ENCODE results near the gene CYP27C1.
A peak's percentile ranks its signal among the peaks of the same experiment; 100 is the strongest.

Gene CYP27C1

GRCh38 chr2:127162261-127163089 is 57.6 kb downstream of the CYP27C1 start:
- no peaks in the 10 kb centered on the region for H4K20me1 ChIP-seq
- no peak overlapping the region for H3K9ac ChIP-seq
- H3K4me2 ChIP-seq: peak overlapping the region; percentile 6
- H3K4me3 ChIP-seq: no peak overlapping the region
- no peaks in the 10 kb centered on the region for H3K36me3 ChIP-seq
- TF ChIP-seq Cebpa-rat (IDR thresholded peaks at IDR 0.05): no peak
- H3K9me3 ChIP-seq: no peaks in the 10 kb centered on the region
- H3K27ac ChIP-seq: no peak overlapping the region
- H3K4me1 ChIP-seq: peaks cover 48% of the 10 kb centered on the region
- H3K27me3 ChIP-seq: no peaks in the 10 kb centered on the region

GRCh38 chr2:127161176-127162136 is 58.6 kb downstream of the CYP27C1 start:
- Histone ChIP-seq H3K9me3 (no peaks in the 10 kb centered on the region), H3K36me3 (no peaks in the 10 kb centered on the region), H3K4me2 (peak overlapping the region; percentile 6), H3K27ac (no peak overlapping the region), H3K27me3 (no peaks in the 10 kb centered on the region), H3K9ac (no peak overlapping the region), H4K20me1 (no peaks in the 10 kb centered on the region), H3K4me3 (no peak overlapping the region), H3K4me1 (peaks cover 58% of the 10 kb centered on the region)
- TF ChIP-seq Cebpa-rat (IDR thresholded peaks at IDR 0.05): no peak

GRCh38 chr2:127160676-127161075 is 59.4 kb downstream of the CYP27C1 start:
- no peak overlapping the region for H3K4me2 ChIP-seq
- no peaks in the 10 kb centered on the region for H3K36me3 ChIP-seq
- H3K27ac ChIP-seq: no peak overlapping the region
- no peak for TF ChIP-seq Cebpa-rat (IDR thresholded peaks at IDR 0.05)
- no peaks in the 10 kb centered on the region for H3K9me3 ChIP-seq
- H3K4me1 ChIP-seq: peaks cover 63% of the 10 kb centered on the region
- no peak overlapping the region for H3K9ac ChIP-seq
- H4K20me1 ChIP-seq: no peaks in the 10 kb centered on the region
- no peak overlapping the region for H3K4me3 ChIP-seq
- no peaks in the 10 kb centered on the region for H3K27me3 ChIP-seq

- Histone ChIP-seq H3K4me1 (peaks cover 59% of the 10 kb centered on the region), H3K36me3 (no peaks in the 10 kb centered on the region), H3K4me3 (no peak overlapping the region), H3K27me3 (no peaks in the 10 kb centered on the region), H3K9me3 (no peaks in the 10 kb centered on the region), H3K27ac (no peak overlapping the region), H3K9ac (no peak overlapping the region), H4K20me1 (no peaks in the 10 kb centered on the region), H3K4me2 (peak overlapping the region; percentile 48)
- TF ChIP-seq Cebpa-rat (IDR thresholded peaks at IDR 0.05): no peak
Measured at GRCh38 chr2:127159543-127159942, 60.6 kb downstream of the CYP27C1 start.

- no peaks in the 10 kb centered on the region for H4K20me1 ChIP-seq
- H3K4me1 ChIP-seq: peaks cover 59% of the 10 kb centered on the region
- H3K27ac ChIP-seq: no peak overlapping the region
- no peaks in the 10 kb centered on the region for H3K27me3 ChIP-seq
- no peak overlapping the region for H3K9ac ChIP-seq
- no peaks in the 10 kb centered on the region for H3K9me3 ChIP-seq
- H3K36me3 ChIP-seq: no peaks in the 10 kb centered on the region
- no peak for TF ChIP-seq Cebpa-rat (IDR thresholded peaks at IDR 0.05)
- no peak overlapping the region for H3K4me3 ChIP-seq
- peak overlapping the region; percentile 48 for H3K4me2 ChIP-seq
Measured at GRCh38 chr2:127158614-127159290, 61.3 kb downstream of the CYP27C1 start.

- Histone ChIP-seq H3K9ac (no peak overlapping the region), H3K4me1 (peaks cover 59% of the 10 kb centered on the region), H3K4me2 (peak overlapping the region; percentile 48), H3K4me3 (no peak overlapping the region), H3K9me3 (no peaks in the 10 kb centered on the region), H3K27me3 (no peaks in the 10 kb centered on the region), H4K20me1 (no peaks in the 10 kb centered on the region), H3K36me3 (no peaks in the 10 kb centered on the region), H3K27ac (peak overlapping the region; percentile 22)
- TF ChIP-seq Cebpa-rat (IDR thresholded peaks at IDR 0.05): no peak
Measured at GRCh38 chr2:127157651-127158485, 62.2 kb downstream of the CYP27C1 start.

- H4K20me1 ChIP-seq: no peaks in the 10 kb centered on the region
- peak overlapping the region; percentile 48 for H3K4me2 ChIP-seq
- TF ChIP-seq Cebpa-rat (IDR thresholded peaks at IDR 0.05): no peak
- no peaks in the 10 kb centered on the region for H3K9me3 ChIP-seq
- peak overlapping the region; percentile 22; the same call in 1 of the 2 replicates for H3K27ac ChIP-seq
- H3K27me3 ChIP-seq: no peaks in the 10 kb centered on the region
- no peaks in the 10 kb centered on the region for H3K36me3 ChIP-seq
- H3K9ac ChIP-seq: no peak overlapping the region
- H3K4me1 ChIP-seq: peaks cover 57% of the 10 kb centered on the region
- no peak overlapping the region for H3K4me3 ChIP-seq
Measured at GRCh38 chr2:127157114-127157513, 63.0 kb downstream of the CYP27C1 start.

GRCh38 chr2:127155947-127156346 is 64.2 kb downstream of the CYP27C1 start:
- H3K27me3 ChIP-seq: no peaks in the 10 kb centered on the region
- no peak for TF ChIP-seq Cebpa-rat (IDR thresholded peaks at IDR 0.05)
- no peak overlapping the region for H3K9ac ChIP-seq
- H3K9me3 ChIP-seq: peaks cover 9% of the 10 kb centered on the region
- H3K27ac ChIP-seq: no peak overlapping the region
- no peak overlapping the region for H3K4me3 ChIP-seq
- no peaks in the 10 kb centered on the region for H4K20me1 ChIP-seq
- H3K4me1 ChIP-seq: peaks cover 46% of the 10 kb centered on the region
- H3K36me3 ChIP-seq: 0 out of 2 replicates have a peak, but pooled peaks cover 3% of the 10 kb centered on the region
- no peak overlapping the region for H3K4me2 ChIP-seq
